Activated T-cell treated with anti-CD3 and anti-CD28 coated beads for 48 hours (primary cell): ENCODE data around the gene BCAR1.
A peak's percentile ranks its signal among the peaks of the same experiment; 100 is the strongest.

Experiments used
- DNase-seq: peaks from one replicate; pipeline ENCODE4 v3.0.0-alpha.2; 2020; ENCODE audit warnings: low read depth

BCAR1 gene

GRCh38 chr16:75239542-75240122, 11.8 kb downstream of the BCAR1 start:
- DNase-seq: no peak

- no peak for DNase-seq
These were observed 12.4 kb downstream of the BCAR1 start for GRCh38 chr16:75238853-75239541.

GRCh38 chr16:75238132-75238852, 13.1 kb downstream of the BCAR1 start:
- no peak for DNase-seq

DNA sequence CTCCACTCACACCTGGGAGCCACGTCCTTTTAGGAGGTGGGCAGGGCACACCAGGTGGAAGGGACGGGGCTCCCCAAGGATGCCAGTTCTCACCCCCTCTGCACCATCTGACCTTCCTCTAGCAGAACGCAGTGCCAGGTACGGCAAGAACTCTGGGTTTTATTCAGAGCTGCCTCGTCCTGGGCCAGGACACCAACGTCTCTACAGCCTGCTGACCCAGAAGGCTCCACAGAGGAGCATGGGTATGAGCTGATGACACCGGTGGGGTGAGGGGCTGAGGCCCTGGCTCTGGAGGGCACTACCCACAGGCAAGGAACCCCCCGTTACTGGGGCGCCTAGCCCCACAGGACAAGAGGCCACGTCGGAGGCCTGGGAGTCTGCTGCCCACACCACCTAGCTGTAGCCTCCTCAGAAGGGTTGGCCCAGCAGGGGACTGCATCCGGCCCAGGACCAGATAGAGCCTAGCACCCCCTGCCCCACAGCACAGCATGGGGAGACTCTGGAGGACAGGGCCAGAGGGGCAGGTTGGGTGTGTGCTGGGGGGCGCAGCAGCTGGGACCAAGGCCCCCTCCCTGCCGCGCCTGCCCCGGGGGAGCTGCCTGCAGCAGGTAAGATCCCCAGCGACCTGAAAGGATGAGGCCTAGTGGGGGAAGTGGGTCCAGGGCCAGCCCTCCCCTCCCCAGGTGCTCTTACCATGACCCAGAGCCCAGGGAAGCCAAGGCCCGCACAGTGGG, 13.9 kb downstream of the BCAR1 start:
- DNase-seq: no peak

DNA sequence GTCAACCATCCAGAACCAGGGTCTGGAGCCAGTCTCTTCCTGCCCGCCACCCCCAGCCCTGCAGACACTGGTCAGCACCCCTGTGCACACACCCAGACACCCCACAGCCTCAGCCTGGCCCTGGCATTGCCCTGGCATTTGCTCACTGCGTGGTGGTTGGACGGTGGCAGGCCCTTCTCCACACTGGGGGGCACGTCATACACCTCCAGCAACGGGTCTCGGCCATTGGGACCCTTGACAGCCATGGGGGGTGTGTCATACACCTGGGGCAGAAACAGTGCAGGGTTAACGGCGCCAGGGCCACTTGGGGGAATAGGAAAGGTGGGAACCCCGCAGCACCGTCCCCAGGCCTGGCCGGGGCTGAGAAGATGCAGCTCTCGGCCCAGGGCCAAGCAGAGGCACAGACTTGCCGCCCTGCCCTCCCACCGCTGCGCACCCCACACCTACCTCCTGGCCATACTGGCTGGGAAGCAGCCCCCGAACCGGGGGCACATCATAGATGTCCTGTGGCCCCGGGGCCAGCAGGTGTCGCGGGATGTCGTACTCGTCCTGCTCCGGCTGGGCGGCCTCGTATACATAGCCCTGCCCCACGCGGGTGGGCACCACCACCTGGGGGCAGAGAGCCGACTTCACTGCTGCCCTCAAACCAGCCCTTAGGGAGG, 14.6 kb downstream of the BCAR1 start:
- DNase-seq: no peak

DNA sequence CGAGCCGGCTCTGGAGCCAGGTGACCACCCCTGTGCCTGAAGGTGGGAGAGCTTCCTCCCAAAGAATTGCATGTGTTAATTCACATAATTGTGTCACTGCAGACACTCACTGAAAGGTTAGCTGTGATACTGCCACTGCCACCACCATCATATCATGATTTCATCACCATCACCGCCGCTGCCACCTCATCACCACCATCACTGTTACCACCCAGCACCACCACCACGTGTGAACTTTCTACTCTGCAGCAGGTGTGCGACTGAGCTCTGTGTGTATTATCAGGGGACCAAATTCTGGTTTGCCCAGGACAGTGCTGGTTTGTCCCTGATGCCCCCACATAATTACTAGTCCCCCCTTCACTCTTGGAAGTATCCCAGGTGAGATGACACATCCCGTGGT, 15.2 kb downstream of the BCAR1 start:
- peak; percentile 35 for DNase-seq

DNA sequence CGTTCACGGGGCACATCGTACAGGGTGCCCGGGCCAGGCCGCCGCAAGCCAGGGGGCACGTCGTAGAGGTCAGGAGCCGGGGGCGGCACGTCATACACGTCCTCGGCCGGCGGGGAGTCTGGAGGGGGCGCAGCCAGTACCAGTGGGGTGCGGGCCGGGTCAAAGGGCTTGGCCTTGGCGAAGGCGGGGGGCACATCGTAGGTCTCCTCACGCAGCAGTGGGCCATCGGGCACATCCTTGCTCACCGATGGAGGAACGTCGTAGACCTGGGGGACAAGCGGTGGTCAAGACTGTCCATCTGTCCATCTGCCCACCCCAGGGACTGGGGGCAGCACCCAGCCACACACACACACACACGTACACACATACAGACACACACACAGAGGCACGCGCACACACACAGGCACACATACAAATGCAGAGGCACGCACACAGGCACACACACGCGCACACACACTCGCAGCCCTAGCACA, 15.7 kb downstream of the BCAR1 start:
- DNase-seq: no peak

- DNase-seq: no peak
These were observed 16.3 kb downstream of the BCAR1 start for GRCh38 chr16:75234856-75235696.

DNA sequence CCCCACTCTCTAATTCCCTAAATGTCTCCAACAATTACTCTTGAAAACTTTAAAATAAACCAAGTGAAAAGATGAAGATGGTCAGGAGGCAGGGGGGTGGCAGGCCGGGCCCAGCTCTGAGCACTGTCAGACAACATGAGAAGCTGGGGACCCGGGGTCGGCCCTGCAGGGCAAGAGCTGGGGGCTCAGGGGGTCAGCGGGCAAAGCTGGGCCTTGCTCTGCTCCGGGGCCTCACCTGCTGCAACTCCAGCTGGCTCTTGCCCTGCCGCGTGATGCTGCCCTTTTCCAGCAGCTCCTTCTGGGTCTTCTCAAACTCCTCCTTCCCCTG, 17.8 kb downstream of the BCAR1 start:
- no peak for DNase-seq

- DNase-seq: no peak
These were observed 19.9 kb downstream of the BCAR1 start for GRCh38 chr16:75231570-75231969.

DNA sequence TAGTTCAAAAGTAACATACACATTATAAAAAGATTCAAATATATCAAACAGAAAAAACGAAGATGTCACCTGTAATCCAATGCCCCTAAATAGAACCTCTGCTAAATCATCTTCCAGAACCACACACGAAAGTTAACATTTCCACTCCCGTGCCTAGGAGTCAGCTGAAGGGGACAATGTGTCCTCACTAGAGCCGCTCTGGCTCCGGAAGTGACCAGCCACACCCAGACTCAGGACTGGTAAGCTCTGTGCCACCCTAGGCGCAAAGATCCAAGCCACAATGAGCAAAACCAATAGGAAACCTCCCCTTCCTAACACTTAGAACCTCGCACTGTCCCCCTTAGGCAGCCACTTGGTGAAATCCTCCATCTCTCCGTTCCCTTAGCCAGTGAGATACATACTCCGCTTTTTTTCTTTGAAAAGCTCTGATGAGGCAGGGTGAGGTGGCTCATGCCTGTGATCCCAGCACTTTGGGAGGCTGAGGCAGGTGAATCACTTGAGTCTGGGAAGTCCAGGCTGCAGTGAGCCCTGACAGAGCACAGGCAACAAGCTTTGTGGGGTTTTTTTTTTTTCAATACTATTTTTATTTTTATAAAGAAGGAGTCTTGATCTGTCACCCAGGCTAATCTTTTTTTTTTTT, 20.8 kb downstream of the BCAR1 start:
- DNase-seq: no peak

DNA sequence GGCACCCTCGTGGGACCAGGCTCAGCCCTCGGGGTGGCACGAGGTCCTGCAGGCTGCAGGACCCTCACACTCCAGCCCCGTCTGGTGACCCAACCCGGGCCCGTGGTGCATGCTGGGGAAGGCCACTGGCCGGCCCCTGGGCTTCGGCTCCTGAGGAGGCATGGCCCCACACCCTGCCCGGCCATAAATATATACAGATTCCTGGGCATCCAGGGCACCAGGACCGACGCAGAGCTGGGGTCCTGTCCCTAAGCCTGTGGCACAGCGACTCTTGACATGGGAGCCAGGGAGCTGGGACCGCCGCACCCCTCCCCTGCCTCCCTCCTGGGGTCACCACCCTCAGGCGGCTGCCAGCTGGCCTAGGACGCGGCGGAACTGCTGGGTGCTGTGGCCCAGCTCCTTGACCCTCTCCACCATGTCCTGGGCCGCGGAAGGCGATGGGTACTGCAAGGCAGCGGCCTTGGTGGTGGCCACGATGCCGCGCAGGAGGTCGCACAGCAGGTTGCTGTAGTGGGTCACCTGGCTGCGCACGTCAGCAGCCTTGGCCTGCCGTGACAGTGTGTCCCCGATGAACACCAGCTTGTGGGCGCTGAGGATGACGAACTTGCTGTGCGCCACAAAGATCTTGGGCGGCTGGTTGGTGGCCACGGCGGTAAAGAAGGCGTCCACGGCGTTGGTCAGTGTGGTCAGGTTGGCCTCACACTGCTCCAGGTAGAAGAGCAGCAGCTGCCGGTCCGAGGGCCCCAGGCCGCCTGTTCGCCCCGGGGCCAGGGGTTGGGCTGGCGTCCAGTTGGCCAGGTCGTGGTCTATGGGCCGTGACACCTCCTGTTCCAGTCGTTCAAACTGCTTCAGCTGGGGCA, 22.0 kb downstream of the BCAR1 start:
- no peak for DNase-seq

DNA sequence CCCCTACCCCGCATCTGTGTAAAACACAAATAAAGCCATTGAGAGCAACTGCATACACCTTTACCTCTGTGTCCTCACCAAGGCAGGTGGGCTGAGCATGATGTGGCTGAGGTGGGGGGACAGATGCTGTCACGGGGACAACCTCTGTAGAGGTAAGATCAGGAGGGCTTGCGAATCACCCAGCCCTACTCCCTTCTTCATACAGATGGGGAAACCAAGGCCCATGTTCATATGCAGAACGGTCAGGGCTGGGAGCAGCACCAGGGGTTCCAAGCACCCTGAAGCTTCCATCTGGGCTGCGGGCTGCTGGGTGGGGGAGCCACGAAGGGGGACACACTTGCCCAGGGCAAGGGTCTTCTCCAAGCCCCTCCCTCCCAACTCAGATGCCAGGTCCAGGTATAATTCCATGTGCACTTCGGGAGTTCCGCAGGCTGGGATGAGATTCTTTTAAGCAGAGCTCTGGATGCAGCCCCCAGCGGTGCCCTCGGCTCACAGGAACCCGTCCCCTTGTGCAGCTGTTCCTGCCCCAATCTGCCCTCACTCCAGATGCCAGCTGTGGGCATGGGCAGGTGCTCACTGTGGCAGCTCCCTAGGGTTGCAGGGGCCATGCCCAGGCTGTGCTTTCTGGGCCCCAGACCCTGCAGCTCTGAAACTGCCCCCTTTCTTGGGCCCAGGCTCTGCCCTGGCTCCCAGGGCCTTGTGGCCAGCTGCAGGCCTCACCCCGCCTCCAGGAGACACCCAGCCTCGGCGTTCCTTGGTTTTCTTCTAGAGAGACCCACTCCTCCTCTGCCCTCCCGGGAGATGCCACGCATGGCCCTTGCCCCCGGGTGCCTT, 23.1 kb downstream of the BCAR1 start:
- no peak for DNase-seq

GRCh38 chr16:75227361-75228142, 23.9 kb downstream of the BCAR1 start:
- DNase-seq: no peak

DNA sequence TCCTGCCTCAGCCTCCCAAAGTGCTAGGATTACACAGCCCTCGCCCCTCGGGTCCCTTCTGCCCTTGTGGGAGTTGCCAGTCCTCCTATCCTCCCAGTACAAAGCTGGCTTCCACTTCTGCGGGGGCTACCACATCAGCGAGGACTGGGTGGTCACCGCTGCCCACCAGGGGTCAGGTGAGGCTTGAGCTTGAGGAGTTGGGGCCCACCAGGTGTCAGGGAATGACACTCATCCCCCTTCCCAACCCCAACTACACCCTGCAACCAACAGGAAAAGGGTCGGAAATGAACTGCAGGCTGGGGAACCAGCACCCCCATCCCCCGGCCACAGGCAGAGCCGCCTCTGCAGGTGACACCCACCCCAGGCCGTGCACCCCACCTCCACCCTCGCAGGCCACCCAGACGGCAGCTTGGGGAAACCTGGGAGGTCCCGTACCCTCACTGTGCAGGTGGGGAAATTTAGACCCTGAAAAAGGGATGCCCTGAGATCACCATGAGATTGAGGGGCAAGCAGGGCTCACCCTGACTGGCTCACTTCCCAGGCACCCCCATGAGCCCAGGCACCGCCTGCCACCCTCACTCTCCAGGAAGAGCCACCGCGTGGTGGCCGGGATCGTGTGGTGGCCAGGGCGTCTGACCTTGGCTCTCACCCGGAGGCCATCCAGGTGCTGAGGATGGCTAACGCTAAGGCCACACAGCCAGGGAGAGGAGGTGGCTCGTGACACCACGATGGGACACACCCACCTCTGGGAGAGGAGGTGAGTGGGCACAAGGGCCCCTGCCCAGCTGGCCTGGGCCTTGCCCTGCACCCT, 24.7 kb downstream of the BCAR1 start:
- DNase-seq: no peak

DNA sequence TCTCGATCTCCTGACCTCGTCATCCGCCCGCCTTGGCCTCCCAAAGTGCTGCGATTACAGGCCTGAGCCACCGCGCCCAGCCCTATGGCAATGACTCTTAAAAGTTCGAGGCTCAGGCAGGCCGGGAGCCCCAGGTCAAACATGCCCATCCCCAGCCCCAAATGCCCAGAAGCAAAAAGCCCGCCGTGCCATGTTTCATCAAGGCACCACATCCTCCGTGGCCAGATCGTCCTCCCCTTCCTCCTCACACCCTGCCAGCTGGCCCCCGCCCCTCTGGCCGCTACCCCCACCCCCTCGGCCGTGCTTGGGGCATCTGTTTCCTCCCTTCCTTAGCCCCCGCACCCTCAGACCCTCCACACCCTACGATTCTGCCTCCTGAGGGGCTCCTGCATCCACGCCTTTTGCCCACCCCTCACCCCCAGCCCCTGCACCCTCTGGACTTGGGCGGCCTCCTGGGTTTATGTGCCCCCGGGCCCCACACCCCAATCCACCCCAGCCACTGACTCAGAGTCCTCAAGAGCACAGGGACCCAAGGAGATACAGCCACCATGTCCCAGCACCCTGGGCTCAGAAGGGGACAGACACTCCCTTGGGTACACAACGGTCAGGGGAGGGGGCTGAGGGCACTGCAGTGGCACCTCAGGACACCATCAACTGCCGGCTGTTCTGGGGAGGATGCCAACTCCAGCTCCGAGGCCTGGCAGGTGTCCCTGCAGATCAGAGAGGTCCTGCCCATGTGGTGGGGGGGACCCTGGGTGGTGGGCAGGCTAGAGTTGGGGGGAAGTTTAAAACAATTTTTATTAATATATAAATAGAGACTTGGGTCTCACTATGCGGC, 25.5 kb downstream of the BCAR1 start:
- DNase-seq: no peak
